GM21619 (cell line): ENCODE measurements around the gene GNAT3.

Experiments
- ATAC-seq: cut with Tn5 transposase; IDR thresholded peaks from one replicate; pipeline ENCODE4 v1.9.1; 2021; ENCODE audit not compliant: unreplicated experiment

GNAT3 gene

DNA sequence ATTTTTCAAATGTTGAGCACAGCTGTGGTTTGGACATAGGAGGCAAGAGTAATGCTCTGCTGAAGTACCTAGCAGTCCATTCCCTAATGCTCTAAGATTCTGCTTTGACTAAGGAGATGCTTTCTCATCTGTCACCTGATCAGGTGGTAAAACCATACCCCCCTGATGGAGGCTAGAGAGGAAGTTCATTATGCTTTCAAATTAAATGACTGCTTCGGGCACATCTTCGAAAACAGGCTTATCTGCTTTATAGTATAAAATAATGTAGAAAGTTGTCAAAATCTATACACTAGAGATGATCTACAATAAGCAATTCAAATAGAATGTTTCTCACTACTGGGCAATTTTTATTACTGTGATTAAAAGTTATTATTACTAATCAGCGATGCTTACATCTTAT lies at the start of gene GNAT3:
Gene GNAT3, minus strand, starts transcription at position 101 of the 400 bp plus-strand sequence. CDS start 138 bp downstream, outside the sequence.
- ATAC-seq: no peak

GRCh38 chr7:80558116-80558515 lies 46.3 kb upstream of the GNAT3 start:
- no peak for ATAC-seq

DNA sequence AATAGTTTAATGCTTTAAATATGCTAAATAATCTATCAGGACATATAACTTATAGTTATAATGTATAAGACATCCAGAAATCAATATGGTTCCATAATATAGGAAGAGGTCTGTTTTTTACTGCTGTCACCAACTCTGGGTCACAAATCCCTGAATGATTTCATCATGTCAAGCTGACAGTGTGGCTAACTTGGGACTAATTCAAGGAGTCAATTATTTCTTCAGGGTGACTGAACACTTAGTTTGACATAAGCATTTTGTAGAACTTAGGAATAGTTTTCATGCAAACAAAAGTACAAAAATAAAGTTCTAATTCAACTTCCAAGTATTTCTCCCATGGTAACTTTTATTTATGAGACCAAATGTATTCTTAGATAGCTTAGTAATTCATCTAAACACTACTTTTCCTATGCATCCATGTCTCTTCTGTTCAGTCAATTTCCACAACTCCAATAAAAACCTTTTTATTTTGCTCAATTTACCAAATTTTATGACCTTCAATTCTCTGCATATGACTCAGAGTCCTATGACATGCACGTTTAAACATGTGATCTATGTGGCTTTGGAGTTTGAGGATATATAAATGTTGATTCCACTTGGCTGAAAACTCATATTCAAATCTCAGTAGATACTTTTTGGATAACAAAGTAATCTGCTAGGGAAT lies 40.3 kb upstream of the GNAT3 start:
- no peak for ATAC-seq

DNA sequence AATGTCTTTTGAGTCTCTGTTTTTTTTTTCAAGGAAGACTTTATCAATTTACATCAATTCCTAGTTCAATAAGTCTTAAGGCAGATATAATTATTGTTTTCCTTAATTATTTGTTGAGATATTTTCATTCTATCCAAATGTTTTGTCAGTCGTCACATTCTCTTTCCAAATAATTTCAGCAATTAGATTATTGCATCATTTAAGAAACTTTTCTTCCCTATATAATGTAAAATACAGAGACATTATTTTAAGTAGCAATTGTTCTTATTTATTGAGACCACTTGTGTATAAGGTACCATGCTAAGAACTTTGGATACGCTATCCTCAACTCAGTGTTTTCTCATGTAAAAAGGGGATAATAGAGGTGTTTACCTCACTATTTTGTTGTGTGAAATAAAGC lies 38.1 kb upstream of the GNAT3 start:
- ATAC-seq: no peak

DNA sequence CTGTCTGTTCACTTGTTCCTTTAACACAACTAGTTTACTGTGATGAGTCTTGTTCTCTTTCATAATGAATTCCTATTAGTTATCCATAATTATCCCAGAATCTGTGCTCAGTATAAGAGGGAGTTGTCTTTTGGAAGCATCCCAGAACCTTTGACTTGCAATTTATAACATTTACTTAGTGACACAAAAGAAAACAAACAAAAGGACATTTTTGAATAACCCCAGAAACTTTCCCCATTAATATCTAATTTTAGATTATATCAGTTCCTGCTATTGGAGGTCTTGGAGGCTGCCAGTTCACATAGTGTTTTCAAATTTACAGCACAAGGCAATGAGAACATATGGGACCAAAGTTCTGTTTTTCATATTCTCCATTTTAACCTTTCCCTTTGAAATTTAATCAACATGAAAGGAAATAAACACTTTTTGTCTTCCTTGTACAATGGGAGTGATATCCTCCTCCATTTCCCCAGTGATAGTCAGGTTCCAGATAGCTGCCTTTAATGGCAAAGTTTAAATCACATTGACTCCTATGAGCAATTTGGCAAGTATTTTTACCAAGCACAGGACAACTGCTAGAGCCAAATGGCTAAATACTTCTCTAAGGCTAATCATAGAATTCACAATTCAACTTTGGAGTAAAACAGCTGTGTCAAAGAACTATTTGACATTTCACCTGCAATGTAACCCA lies 37.1 kb upstream of the GNAT3 start:
- no peak for ATAC-seq

DNA sequence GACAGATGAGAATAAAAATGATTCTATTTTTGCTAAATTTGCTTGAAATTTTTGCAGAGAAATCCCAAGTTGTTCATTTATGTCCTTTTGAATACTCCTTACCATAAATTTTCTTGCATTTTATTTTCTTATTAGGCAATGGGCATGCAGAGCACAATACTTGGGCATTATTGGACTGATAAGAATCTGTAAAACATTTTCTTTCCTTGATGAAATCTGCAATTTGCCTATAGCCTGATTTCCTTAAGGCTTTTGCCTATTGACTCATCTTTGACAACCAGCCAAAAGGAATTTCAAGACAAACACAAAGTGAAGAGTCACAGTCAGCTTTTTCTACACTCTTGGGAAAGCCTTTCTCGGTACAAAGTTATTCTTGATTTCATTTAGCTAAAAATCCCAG lies 30.5 kb upstream of the GNAT3 start:
- no peak for ATAC-seq

DNA sequence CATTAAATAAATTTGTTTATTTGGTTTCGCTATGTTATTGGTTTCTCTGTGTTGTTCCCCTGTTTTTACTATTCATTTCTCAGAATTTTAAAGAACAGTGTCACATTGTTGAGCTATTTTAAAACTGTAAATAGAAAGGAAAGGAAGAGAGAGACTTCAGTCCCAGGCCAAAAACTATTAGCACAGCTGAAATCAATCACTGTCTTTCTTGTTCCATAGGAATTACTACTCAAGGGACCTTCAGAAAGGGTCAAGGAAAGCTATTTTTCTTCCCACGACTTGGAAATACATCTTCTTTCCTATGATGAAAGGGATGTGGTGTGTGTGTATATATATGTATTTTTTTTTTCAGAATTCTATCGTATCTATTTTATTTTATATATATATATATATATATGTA lies 29.0 kb upstream of the GNAT3 start:
- no peak for ATAC-seq

DNA sequence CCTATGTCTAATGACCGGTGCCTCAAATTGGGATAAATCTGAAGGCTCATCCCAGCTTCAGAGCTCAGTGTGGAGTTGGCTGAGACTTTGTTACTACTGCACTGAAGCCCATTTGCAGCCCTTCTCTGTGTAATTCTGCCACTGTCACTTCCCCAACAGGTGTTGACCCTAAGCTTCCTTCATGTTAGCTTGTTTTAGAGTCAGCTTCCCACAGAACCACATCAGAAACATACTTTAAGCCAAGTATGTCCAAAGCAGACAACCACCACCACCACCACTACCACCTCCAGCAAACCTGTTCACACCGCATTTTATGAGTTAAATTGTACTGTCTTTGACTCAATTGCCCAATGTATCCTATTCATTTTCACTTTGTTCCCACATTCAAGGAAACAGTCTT lies 25.2 kb upstream of the GNAT3 start:
- no peak for ATAC-seq

DNA sequence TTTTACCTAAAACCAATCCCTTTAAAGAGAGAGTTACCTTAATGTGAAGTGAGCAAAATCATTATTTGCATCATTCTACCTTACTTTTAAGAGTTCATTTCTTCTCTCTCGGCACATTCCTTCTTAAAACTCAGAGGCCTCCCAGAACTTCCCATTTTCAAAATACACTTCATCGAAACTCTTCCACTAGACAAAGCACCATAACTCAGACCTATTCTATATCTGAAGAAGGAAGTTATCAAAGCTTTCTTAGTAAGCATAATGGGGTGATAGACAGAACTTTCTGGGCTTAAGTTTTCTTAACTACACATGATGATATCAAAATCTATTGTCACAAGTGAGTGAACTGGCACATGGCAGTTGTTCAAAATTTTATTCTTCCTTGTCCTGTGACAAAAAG lies 24.6 kb upstream of the GNAT3 start:
- ATAC-seq: no peak

DNA sequence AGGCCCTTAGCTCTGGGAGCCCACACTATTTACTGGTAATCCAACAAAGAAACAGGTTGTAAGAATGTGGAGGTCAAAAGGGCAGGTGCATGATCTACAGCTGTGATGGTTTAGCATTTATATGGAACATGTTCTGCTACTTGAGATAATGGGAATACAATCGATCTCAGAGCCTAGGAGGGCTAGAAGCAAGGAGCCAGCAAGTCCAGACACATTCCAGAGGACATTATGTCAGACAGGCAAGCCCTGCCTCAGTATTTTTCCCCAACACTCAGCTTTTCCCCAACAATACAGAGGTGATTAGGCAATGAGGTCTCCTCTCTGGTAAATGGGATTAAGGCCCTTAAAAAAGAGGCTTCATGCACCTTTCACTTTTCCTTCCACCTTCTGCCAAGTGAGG lies 21.4 kb upstream of the GNAT3 start:
- no peak for ATAC-seq

DNA sequence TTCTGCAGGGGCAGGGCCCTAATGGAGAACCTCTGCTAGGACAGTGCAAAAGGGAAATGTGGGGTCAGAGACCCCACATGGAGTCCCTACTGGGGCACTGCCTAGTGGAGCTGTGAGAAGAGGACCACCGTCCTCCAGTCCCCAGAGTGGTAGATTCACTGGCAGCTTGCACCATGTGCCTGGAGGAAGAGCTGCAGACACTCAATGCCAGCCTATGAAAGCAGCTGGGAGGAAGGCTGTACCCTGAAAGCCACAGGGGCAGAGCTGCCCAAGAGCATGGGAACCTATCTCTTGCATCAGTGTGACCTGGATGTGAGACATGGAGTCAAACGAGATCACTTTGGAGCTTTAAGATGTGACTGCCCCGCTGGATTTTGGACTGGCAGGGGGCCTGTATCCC lies 20.3 kb upstream of the GNAT3 start:
- no peak for ATAC-seq

- no peak for ATAC-seq
Observed at GRCh38 chr7:80530136-80530535, 18.3 kb upstream of the GNAT3 start.

DNA sequence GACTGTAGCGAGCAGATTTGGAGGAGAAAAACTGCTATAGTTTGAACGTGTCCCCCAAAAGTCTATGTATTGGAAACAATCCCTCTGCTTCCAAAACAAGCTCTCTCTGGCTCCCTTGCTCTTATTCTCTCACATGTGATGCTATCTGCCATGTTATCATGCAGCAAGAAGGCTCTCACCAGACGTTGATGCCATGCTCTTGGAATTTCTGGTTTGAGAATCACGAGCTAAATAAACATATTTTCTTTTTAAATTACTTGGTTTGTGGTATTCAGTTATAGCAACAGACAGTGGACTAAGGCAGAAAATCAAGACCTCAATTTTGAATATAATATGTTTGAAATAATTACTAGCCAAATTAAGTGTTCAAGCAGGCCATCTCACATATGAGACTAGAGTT lies 17.5 kb upstream of the GNAT3 start:
- ATAC-seq: no peak

DNA sequence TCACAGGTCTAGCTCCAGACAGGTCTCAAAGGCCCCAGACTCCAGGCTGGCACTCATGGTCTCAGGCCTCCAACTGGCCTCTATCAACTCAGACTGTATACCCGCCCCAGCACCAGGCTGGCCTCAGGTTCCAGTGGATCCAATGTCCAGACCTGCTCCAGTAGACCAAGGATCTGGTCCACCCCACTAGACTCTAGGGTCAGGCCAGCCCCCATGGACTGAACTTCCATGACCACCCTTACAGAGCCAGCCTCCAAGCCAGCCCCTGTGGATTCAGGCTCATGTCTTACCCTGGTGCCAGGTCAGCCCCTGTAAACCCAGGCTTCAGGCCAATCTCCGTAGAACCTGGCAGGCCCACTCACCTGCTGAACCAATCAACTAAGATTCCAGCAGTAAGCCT lies 16.8 kb upstream of the GNAT3 start:
- ATAC-seq: no peak

DNA sequence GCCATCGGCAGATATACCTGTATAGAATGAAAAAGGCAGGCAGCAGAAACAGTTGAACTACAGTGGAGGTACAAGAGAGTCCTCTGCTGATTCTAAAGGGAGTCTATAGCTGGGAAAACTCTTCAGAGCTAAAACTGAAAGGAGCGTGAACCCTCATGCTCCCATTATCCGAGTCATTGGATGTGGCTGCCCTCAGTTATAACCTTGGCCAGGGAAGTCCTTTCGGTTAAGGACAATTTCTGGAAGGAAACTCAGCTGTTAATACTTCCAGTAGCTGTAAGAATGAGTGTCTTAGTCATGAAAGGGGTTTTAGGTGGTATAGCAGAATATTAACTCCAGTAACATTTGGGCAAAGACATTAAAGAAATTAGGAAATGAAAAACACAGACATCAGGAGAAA lies 14.6 kb upstream of the GNAT3 start:
- ATAC-seq: no peak

GRCh38 chr7:80524693-80525092 lies 12.8 kb upstream of the GNAT3 start:
- ATAC-seq: no peak

- no peak for ATAC-seq
Observed at GRCh38 chr7:80521809-80522208, 9.9 kb upstream of the GNAT3 start.

- ATAC-seq: no peak
Observed at GRCh38 chr7:80520199-80520598, 8.3 kb upstream of the GNAT3 start.

- no peak for ATAC-seq
Observed at GRCh38 chr7:80517282-80517747, 5.5 kb upstream of the GNAT3 start.

- ATAC-seq: no peak
Observed at GRCh38 chr7:80515298-80515697, 3.4 kb upstream of the GNAT3 start.

GRCh38 chr7:80510021-80510420 lies 1.8 kb downstream of the GNAT3 start:
- no peak for ATAC-seq

DNA sequence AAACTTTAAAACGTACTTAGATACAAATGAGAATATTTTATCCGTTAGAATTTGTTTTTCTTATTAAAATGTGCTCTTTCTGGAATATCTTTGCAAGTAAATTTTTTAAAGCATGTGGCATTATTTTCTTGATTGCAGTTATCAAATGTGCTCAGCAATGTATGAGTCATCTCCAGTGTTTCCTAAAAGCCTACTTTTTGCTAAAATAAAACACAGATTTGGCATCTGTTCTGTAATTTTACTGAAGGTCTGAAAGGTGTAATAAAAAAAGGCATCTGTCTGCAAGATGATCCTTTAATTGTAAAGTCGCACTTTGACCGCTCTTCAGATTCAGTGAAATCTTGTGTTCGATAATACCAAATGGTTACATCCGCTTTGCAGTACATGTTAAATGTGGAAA lies 3.4 kb downstream of the GNAT3 start:
- no peak for ATAC-seq
